ENCODE results near the gene KIF14.

KIF14 gene

GRCh38 chr1:200620273-200621131 is at the start of gene KIF14:
TSS of gene KIF14 (minus strand) at chr1:200620751. CDS start at chr1:200618723, 2,028 bp downstream.
- DNase-seq (ENCODE audit: low spot score), result peak; percentile 96

GRCh38 chr1:200669314-200670241 is 49.0 kb upstream of the KIF14 start, which contains the start of gene DDX59:
TSS of gene DDX59 (minus strand) at chr1:200669907. CDS start at chr1:200666740, 3,167 bp downstream.
- peak; percentile 98 for DNase-seq (ENCODE audit: low spot score)

GRCh38 chr1:200668514-200669313 is 48.2 kb upstream of the KIF14 start:
- DNase-seq (ENCODE audit: low spot score), result peak; percentile 39

- DNase-seq (ENCODE audit: low spot score), result no peak
Measured at GRCh38 chr1:200666309-200666708, 45.8 kb upstream of the KIF14 start.

GRCh38 chr1:200665861-200666260 is 45.3 kb upstream of the KIF14 start:
- no peak for DNase-seq (ENCODE audit: low spot score)

GRCh38 chr1:200660719-200661118 is 40.2 kb upstream of the KIF14 start:
- no peak for DNase-seq (ENCODE audit: low spot score)

GRCh38 chr1:200659269-200659668 is 38.7 kb upstream of the KIF14 start:
- DNase-seq (ENCODE audit: low spot score), result no peak

GRCh38 chr1:200658037-200658818 is 37.7 kb upstream of the KIF14 start:
- DNase-seq (ENCODE audit: low spot score), result no peak

- no peak for DNase-seq (ENCODE audit: low spot score)
Measured at GRCh38 chr1:200654660-200655059, 34.1 kb upstream of the KIF14 start.

GRCh38 chr1:200653022-200653462 is 32.5 kb upstream of the KIF14 start:
- no peak for DNase-seq (ENCODE audit: low spot score)

- DNase-seq (ENCODE audit: low spot score), result no peak
Measured at GRCh38 chr1:200652378-200652777, 31.8 kb upstream of the KIF14 start.

GRCh38 chr1:200646515-200646914 is 26.0 kb upstream of the KIF14 start:
- DNase-seq (ENCODE audit: low spot score), result no peak

- DNase-seq (ENCODE audit: low spot score), result no peak
Measured at GRCh38 chr1:200644021-200644420, 23.5 kb upstream of the KIF14 start.

- no peak for DNase-seq (ENCODE audit: low spot score)
Measured at GRCh38 chr1:200642481-200642880, 21.9 kb upstream of the KIF14 start.

GRCh38 chr1:200640963-200641401 is 20.4 kb upstream of the KIF14 start:
- DNase-seq (ENCODE audit: low spot score), result no peak

- DNase-seq (ENCODE audit: low spot score), result no peak
Measured at GRCh38 chr1:200640373-200640962, 19.9 kb upstream of the KIF14 start.

- DNase-seq (ENCODE audit: low spot score), result no peak
Measured at GRCh38 chr1:200638073-200638472, 17.5 kb upstream of the KIF14 start.

- DNase-seq (ENCODE audit: low spot score), result no peak
Measured at GRCh38 chr1:200636681-200637080, 16.1 kb upstream of the KIF14 start.

- DNase-seq (ENCODE audit: low spot score), result no peak
Measured at GRCh38 chr1:200634261-200635122, 13.9 kb upstream of the KIF14 start.

All from RKO (cell line).